ENCODE measurements around the gene CNST. TPM values are rescaled to one million over a fixed set of nuclear protein-coding genes. Genes with fewer than 3 reads are reported as not detected.

The CNST gene
- total and polyA plus RNA-seq, 9 of the 15 experiments (the other 6 are each of a cell fraction or from before 2014, with no cell fraction given), result 17.0 to 55.3 (median 30.8) TPM

GRCh38 chr1:246689409-246690008 is 123.3 kb downstream of the CNST start (continued):
- TF ChIP-seq REST (IDR thresholded peaks at IDR 0.05; ENCODE audit: borderline replicate concordance) (peak; percentile 64; the same call in 1 of the 2 replicates), REST (CRISPR knock-in tag; IDR thresholded peaks at IDR 0.05; ENCODE audit: low read depth) (no peak), TOE1 (IDR thresholded peaks at IDR 0.05; ENCODE audit: borderline replicate concordance) (0 out of 2 replicates have a peak, but pooled peaks have one; percentile 21), TOE1 (CRISPR knock-in tag; IDR thresholded peaks at IDR 0.05; ENCODE audit: borderline replicate concordance, low read depth) (no peak), CTBP1 (IDR thresholded peaks at IDR 0.05; ENCODE audit: borderline replicate concordance) (no peak), CEBPG (CRISPR knock-in tag; IDR thresholded peaks at IDR 0.05) (no peak), CEBPG (tag; conservative IDR thresholded peaks at IDR 0.05 in 1 of 2, IDR thresholded peaks at IDR 0.05 in 1 of 2) (no peak), CAMTA2 (CRISPR knock-in tag; conservative IDR thresholded peaks at IDR 0.05) (no peak), ZNF232 (CRISPR knock-in tag; IDR thresholded peaks at IDR 0.05) (no peak), STAG1 (CRISPR knock-in tag; IDR thresholded peaks at IDR 0.05; ENCODE audit: borderline replicate concordance) (0 out of 2 replicates have a peak, but pooled peaks have one; percentile 11), IRF1 (CRISPR knock-in tag; IDR thresholded peaks at IDR 0.05; ENCODE audit: borderline replicate concordance) (no peak), BRCA1 (IDR thresholded peaks at IDR 0.05) (no peak), BRCA1 (CRISPR knock-in tag; IDR thresholded peaks at IDR 0.05) (no peak), ZNF316 (IDR thresholded peaks at IDR 0.05) (no peak), ZFP91 (CRISPR knock-in tag; IDR thresholded peaks at IDR 0.05) (peak; percentile 85), NR2C2 (CRISPR knock-in tag; IDR thresholded peaks at IDR 0.05) (no peak), NR2C2 (tag; IDR thresholded peaks at IDR 0.05) (no peak)
- TF ChIP-seq, protein P1, sequence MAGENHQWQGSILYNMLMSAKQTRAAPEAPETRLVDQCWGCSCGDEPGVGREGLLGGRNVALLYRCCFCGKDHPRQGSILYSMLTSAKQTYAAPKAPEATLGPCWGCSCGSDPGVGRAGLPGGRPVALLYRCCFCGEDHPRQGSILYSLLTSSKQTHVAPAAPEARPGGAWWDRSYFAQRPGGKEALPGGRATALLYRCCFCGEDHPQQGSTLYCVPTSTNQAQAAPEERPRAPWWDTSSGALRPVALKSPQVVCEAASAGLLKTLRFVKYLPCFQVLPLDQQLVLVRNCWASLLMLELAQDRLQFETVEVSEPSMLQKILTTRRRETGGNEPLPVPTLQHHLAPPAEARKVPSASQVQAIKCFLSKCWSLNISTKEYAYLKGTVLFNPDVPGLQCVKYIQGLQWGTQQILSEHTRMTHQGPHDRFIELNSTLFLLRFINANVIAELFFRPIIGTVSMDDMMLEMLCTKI (IDR thresholded peaks at IDR 0.05; ENCODE audit: partially characterized antibody), result no peak

All from K562 (cell line).